PFSK-1 (cell line): ENCODE results near the gene ACTR6.

Experiments
- FOXP2 ChIP-seq: optimal IDR thresholded peaks from 2 replicates; pipeline ENCODE3; 2011; ENCODE audit warnings: borderline replicate concordance, control low read depth, inconsistent platforms; ENCODE audit not compliant: insufficient read depth; ENCODE audit errors: extremely low read length, extremely low read depth
- POLR2AphosphoS5 ChIP-seq: IDR thresholded peaks from 2 replicates; pipeline ENCODE4 v1.6.1; 2012; ENCODE audit warnings: low read depth, mild to moderate bottlenecking, control low read depth, low read length, moderate library complexity
- SIN3A ChIP-seq: IDR thresholded peaks from 2 replicates; pipeline ENCODE4 v1.6.1; 2012; ENCODE audit warnings: mild to moderate bottlenecking, low read length, moderate library complexity, borderline replicate concordance; ENCODE audit not compliant: insufficient read depth
- TAF1 ChIP-seq: IDR thresholded peaks from 2 replicates; pipeline ENCODE4 v1.6.1; 2012; ENCODE audit warnings: low read length, control low read depth, borderline replicate concordance; ENCODE audit not compliant: insufficient read depth
- TF ChIP-seq, protein P1 (sequence below), 2 experiments: IDR thresholded peaks; 2 replicates each; pipeline versions ENCODE4 v1.6.1 to v1.8.0; 2011 to 2012; ENCODE audit warnings: low read depth in 2 of 2, low read length in 2 of 2, control low read depth in 1 of 2, inconsistent platforms in 1 of 2, mild to moderate bottlenecking in 1 of 2, moderate library complexity in 1 of 2; ENCODE audit not compliant: insufficient read depth in 1 of 2

The ACTR6 gene

DNA sequence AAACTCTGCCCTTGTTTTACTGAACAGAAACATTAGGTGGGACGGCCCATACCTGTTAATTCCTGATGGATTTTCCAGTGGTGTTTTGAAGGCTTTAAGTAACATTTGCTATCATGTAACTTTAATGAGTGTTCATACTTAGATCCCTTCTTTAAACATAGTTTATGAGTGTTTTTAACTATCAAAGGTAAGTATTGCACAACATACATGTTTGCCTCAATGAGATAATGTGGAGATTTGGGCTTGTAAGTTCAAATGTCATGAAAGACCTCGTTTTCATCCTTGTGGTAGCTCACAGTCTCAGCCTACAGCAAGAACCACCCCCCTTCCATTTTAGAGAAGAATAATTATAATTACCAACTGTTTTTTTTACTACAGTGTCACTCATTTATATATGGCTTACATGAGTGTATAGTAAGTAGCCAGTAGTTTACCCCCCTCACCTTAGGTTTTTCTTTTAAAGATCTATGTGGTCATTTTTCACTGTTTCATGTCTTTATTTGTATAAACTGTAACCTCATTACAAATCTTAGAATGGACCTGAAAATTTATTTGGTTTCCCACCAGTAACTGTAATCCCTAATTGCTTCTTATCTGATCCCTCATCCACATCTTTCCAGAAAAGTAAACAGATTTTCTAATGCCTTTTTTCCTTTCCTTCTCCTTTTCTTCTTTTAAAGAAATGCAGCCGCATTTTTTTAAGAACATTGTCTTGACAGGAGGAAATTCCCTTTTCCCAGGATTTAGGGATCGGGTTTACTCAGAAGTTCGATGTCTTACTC, 18.9 kb downstream of the ACTR6 start:
- TF ChIP-seq FOXP2 (no peak), TAF1 (no peak), SIN3A (no peak), POLR2AphosphoS5 (no peak)
- TF ChIP-seq, protein P1, sequence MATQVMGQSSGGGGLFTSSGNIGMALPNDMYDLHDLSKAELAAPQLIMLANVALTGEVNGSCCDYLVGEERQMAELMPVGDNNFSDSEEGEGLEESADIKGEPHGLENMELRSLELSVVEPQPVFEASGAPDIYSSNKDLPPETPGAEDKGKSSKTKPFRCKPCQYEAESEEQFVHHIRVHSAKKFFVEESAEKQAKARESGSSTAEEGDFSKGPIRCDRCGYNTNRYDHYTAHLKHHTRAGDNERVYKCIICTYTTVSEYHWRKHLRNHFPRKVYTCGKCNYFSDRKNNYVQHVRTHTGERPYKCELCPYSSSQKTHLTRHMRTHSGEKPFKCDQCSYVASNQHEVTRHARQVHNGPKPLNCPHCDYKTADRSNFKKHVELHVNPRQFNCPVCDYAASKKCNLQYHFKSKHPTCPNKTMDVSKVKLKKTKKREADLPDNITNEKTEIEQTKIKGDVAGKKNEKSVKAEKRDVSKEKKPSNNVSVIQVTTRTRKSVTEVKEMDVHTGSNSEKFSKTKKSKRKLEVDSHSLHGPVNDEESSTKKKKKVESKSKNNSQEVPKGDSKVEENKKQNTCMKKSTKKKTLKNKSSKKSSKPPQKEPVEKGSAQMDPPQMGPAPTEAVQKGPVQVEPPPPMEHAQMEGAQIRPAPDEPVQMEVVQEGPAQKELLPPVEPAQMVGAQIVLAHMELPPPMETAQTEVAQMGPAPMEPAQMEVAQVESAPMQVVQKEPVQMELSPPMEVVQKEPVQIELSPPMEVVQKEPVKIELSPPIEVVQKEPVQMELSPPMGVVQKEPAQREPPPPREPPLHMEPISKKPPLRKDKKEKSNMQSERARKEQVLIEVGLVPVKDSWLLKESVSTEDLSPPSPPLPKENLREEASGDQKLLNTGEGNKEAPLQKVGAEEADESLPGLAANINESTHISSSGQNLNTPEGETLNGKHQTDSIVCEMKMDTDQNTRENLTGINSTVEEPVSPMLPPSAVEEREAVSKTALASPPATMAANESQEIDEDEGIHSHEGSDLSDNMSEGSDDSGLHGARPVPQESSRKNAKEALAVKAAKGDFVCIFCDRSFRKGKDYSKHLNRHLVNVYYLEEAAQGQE (IDR thresholded peaks at IDR 0.05; ENCODE audit: insufficient read depth in 1 of 2, low read depth in 2 of 2, low read length in 2 of 2), result no peak

DNA sequence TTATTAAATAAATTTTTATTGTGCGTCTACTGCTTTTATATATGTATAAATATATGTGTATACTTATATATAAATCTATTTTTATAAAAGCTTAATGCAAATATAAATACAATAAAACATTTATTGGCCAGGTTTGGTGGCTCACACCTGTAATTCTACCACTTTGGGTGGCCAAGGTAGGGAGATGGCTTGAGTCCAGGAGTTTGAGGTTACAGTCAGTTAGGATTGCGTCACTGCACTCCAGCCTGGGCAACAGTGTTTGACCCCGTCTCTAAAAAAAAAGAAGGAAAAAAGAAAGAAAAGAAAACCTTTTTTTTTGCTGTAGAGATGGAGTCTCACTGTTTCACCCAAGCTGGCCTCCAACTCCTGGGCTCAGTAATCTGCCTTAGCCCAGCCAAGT, 20.9 kb downstream of the ACTR6 start:
- TF ChIP-seq POLR2AphosphoS5, result no peak
- TF ChIP-seq TAF1, result no peak
- no peak for TF ChIP-seq SIN3A
- TF ChIP-seq, protein P1 (IDR thresholded peaks at IDR 0.05; ENCODE audit: insufficient read depth in 1 of 2, low read depth in 2 of 2, low read length in 2 of 2), result no peak
- TF ChIP-seq FOXP2, result no peak

DNA sequence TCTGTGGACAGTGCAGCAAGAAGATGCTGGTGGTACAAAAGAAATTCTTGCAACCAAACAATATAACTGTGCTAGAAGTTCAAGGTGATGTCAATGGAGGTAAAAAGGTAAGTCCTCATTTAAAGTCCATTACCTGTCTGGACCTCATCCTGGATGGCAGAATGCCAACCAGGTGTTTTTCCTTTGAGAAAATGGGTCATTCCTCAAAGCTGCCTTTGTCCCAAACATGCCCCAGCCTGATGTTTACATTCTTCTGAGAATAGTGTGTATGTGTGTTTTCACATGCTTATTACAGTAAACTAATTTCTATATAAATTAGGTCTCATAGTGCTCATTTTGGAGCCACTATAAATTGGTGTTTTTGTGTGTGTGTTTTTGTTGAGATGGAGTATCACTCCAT, 24.9 kb downstream of the ACTR6 start:
- no peak for TF ChIP-seq TAF1
- no peak for TF ChIP-seq FOXP2
- TF ChIP-seq, protein P1 (IDR thresholded peaks at IDR 0.05; ENCODE audit: insufficient read depth in 1 of 2, low read depth in 2 of 2, low read length in 2 of 2), result no peak
- no peak for TF ChIP-seq SIN3A
- TF ChIP-seq POLR2AphosphoS5, result no peak

DNA sequence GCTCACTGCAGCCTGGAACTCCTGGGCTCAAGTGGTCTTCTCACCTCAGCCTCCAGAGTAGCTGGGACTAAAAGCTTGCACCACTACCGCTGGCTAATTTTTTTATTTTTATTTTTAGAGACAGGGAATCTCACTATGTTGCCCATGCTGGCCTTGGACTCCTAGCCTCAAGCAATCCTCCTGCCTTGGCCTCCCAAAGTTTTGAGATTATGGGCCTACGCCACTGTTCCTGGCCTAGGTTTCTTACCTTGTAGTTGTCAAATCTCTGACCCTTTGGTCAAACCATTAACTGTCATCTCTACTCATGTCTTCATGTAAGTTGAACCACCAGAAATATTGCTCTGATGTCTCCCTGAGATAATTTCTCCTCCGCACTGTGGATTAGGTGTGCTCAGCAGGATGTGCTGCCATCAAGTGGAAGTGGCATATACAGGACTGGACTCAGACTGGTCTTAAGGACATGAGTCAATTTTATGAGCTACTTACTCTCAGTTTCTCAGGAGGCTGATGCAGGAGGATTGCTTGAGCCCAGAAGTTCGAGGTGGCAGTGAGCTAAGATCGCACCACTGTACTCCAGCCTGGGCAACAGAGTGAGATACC, 28.5 kb downstream of the ACTR6 start:
- no peak for TF ChIP-seq POLR2AphosphoS5
- TF ChIP-seq FOXP2, result no peak
- TF ChIP-seq TAF1, result no peak
- TF ChIP-seq, protein P1 (IDR thresholded peaks at IDR 0.05; ENCODE audit: insufficient read depth in 1 of 2, low read depth in 2 of 2, low read length in 2 of 2), result no peak
- no peak for TF ChIP-seq SIN3A
